ENCODE data around the gene RACGAP1.

GRCh38 chr12:50022903-50023302 lies 2.4 kb downstream of the RACGAP1 start:
- no peak for TF ChIP-seq ZNF274 (IDR thresholded peaks at IDR 0.05; ENCODE audit: low read depth, low read length)
- TF ChIP-seq YY1 (IDR thresholded peaks at IDR 0.05; ENCODE audit: insufficient read depth, insufficient read length): no peak

Data from NT2/D1 (cell line).